Type B pancreatic cell (in vitro differentiated cells): ENCODE measurements around the gene ITPKB. TPM values are rescaled to one million over a fixed set of nuclear protein-coding genes. Genes with fewer than 3 reads are reported as not detected.

Experiments
- DNase-seq: peaks from one replicate; pipeline ENCODE4 v3.0.0; 2021; ENCODE audit warnings: mixed read lengths; ENCODE audit not compliant: unreplicated experiment; ENCODE audit errors: extremely low spot score
- H3K27ac Mint-ChIP-seq: 2 replicates; pipeline ENCODE4 v1.8.0; 2021; ENCODE audit warnings: mild to moderate bottlenecking, mixed read lengths
- H3K27me3 Mint-ChIP-seq: 2 replicates; pipeline ENCODE4 v1.8.0; 2021; ENCODE audit warnings: mixed read lengths
- H3K36me3 Mint-ChIP-seq: 2 replicates; pipeline ENCODE4 v1.8.0; 2021; ENCODE audit warnings: mixed read lengths
- H3K4me1 Mint-ChIP-seq: one replicate; pipeline ENCODE4 v1.8.0; 2021; ENCODE audit warnings: mixed read lengths; ENCODE audit not compliant: unreplicated experiment
- H3K4me3 Mint-ChIP-seq: 2 replicates; pipeline ENCODE4 v1.8.0; 2021; ENCODE audit warnings: mild to moderate bottlenecking, mixed read lengths
- H3K9me3 Mint-ChIP-seq: 2 replicates; pipeline ENCODE4 v1.8.0; 2021; ENCODE audit warnings: mixed read lengths
- total RNA-seq: library from RNA; stranded (reverse); gene quantifications from 2 replicates; pipeline ENCODE4 v1.2.1, GENCODE V29; 2021; ENCODE audit warnings: low replicate concordance
- TF ChIP-seq, protein P1 (sequence below): fragments of 200-600 bp; sonication (generic); conservative IDR thresholded peaks from 2 replicates; pipeline ENCODE4 v1.5.0; 2021; ENCODE audit warnings: antibody characterized with exemption, mild to moderate bottlenecking

ITPKB gene
- total RNA-seq, 1 donor from 2014 or later = 31.4 TPM

DNA sequence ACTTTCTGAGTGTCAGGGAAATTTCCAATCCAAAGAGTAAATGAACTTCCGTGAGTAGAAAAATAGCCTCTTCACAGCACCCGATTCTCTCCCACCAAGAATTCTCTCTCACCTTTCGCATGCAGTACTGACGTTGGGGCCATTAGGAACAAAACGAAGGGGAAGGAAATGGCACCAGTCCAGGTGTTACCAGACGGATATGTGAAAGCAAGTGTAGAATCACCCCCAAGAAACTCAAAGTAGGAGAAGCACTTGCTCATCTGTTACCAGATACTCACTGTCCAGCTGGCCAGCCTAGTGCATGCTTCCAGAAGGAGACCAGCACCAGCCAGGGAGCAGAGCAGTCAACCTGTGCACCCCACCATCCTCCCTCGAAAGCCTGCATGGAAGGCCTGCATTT lies 55.1 kb downstream of the ITPKB start:
- H3K4me1 Mint-ChIP-seq = peaks cover 30% of the 10 kb centered on the region
- peaks cover 14% of the 10 kb centered on the region for H3K36me3 Mint-ChIP-seq
- no peak overlapping the region for H3K27ac Mint-ChIP-seq
- no peak for DNase-seq
- TF ChIP-seq, protein P1, sequence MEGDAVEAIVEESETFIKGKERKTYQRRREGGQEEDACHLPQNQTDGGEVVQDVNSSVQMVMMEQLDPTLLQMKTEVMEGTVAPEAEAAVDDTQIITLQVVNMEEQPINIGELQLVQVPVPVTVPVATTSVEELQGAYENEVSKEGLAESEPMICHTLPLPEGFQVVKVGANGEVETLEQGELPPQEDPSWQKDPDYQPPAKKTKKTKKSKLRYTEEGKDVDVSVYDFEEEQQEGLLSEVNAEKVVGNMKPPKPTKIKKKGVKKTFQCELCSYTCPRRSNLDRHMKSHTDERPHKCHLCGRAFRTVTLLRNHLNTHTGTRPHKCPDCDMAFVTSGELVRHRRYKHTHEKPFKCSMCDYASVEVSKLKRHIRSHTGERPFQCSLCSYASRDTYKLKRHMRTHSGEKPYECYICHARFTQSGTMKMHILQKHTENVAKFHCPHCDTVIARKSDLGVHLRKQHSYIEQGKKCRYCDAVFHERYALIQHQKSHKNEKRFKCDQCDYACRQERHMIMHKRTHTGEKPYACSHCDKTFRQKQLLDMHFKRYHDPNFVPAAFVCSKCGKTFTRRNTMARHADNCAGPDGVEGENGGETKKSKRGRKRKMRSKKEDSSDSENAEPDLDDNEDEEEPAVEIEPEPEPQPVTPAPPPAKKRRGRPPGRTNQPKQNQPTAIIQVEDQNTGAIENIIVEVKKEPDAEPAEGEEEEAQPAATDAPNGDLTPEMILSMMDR = no peak
- H3K9me3 Mint-ChIP-seq = no peaks in the 10 kb centered on the region
- no peaks in the 10 kb centered on the region for H3K27me3 Mint-ChIP-seq
- no peak overlapping the region for H3K4me3 Mint-ChIP-seq

DNA sequence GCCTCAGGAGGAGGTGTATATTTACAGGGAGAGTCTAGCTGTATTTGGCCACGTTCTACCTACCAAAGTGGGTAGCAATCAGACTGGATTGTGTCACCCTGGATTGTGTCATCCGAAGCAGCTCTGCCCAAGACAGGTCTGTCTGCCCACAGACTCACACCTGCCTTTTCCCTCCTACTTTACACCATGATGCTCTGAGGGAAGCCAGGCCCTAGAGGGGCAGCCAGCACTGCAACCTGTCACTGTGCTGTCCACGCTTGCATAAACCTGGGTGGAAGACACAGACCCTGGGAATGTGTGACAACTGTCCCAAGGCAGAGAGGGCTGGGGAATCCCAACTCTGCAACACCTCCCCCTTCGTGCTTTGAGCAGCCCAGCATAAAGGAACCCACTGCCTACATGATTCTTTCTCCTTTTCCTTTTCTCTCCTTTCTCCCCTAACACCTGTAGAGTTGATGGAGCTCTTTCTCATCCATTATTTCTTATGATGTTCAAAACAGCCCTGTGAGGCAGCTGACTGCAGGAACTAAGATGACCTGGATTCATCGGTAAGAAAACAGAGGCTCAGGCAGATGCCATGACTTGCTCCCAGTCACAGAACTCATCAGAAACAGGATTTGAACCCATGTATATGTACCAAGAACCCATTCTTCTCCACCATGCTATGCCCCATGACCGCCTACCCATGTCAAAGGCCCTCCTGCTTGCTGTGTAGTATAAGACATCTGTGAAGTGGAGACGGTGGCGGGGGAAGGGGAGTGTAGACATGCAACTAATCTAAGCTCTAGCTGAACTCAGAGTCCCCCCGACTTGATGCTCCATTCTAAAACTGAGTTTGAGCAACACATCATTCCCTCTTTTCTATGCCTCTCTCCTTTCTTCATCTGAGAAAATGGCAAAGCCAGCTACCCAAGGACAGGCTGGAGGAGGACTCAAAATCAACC lies 55.9 kb downstream of the ITPKB start:
- TF ChIP-seq, protein P1 = no peak
- H3K27ac Mint-ChIP-seq = no peak overlapping the region
- no peak for DNase-seq

DNA sequence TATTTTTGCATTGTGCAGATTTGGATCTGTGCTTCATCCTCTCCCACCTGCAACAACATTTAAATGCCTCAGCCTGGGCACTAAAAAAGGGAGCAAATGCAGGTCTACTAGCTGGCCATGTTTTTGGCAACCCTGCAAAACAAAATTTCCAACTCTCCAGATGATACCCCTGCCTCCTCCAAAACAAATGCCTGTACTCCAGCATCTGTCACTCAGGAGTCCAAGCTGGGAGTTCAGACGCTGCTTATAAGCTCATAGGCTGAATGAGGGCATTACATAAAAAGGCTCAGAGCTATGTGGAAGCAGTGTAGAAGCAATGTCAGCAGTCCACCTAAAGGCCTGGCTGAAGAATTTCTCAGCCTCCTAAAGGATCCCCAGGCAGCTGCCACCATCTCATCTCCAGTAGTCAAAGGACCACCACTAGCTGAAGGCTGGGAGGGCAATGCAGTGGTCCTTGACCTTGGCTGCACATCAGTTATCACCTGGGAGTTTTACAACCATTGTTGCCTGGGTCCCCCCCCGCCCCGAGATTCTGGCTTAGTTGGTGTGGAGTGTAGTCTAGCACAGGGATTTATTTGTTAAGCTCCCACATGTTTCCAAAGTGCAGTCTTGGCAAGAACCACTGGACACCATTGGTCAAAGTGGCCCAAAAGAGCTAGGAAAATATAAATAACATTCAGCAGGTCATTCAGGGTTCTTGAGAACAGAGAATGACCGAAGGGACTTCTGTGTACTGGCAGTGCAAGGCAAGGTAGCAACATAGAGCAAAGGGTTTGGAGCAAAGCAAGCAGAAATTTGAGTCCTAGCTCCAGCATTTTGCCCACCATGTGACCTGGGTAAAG lies 57.2 kb downstream of the ITPKB start:
- no peaks in the 10 kb centered on the region for H3K27me3 Mint-ChIP-seq
- H3K4me3 Mint-ChIP-seq = no peak overlapping the region
- peaks cover 36% of the 10 kb centered on the region for H3K4me1 Mint-ChIP-seq
- H3K36me3 Mint-ChIP-seq = peaks cover 14% of the 10 kb centered on the region
- no peak overlapping the region for H3K27ac Mint-ChIP-seq
- DNase-seq = no peak
- no peaks in the 10 kb centered on the region for H3K9me3 Mint-ChIP-seq
- TF ChIP-seq, protein P1 = no peak

More for the DNA sequence above, 55.9 kb downstream of the ITPKB start:
- Mint-ChIP-seq H3K27me3 (no peaks in the 10 kb centered on the region), H3K9me3 (no peaks in the 10 kb centered on the region), H3K4me3 (no peak overlapping the region), H3K36me3 (peaks cover 14% of the 10 kb centered on the region), H3K4me1 (peaks cover 30% of the 10 kb centered on the region)

DNA sequence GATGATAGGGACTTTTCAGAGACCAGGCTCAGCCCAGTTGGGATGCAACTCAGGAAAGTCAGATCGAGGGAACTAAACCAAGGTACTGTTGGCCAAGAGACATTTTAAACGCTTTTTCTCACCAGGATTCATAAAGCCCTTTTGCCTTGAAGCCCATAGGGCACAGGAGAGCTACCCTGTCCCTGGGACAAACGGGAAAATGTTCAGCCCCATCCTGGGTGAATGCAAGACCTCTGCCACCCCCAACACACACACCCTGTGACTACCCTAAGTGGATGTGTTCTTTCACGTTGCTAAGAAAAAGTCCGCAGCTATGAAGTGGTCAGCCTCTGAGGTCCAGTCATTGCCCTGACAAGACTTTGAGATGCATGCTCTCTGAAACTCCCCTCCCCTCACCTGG lies 58.4 kb downstream of the ITPKB start:
- Mint-ChIP-seq H3K27ac (peak overlapping the region; percentile 96), H3K4me3 (peak overlapping the region; percentile 84), H3K4me1 (peaks cover 43% of the 10 kb centered on the region), H3K9me3 (no peaks in the 10 kb centered on the region), H3K36me3 (peaks cover 14% of the 10 kb centered on the region), H3K27me3 (no peaks in the 10 kb centered on the region)
- DNase-seq = no peak
- TF ChIP-seq, protein P1 = no peak

DNA sequence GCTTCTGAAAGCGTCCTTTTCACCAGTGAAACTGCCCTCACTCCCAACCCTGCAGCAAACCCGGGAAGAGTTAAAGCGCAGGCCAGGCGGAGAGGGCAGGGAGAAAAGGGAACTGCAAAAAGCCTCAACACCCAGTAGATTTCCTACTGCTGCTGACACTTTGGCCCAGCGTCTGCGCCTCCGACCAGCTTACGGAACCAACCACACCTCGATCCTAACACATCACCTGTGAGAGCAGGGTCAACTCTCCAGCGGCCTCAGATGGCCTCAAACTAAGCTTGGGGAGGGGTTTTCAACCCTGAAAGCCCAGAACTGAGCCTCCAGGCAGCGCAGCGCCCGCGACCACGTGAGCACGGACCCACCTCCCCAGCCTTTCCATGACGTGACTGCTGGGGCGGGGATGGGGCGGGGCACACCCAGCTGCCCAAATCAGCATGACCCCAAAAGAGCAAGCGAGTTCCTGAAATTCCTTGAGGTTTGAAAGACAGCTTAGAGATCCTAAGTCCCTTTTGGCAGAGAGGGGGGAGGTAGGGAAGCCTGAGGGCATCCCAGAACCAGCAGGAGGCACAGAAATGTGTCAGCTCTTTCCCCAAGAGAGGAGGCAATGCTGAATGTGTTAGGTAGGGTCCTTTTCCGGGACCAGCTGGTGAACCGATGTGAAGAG lies 59.1 kb downstream of the ITPKB start:
- peaks cover 50% of the 10 kb centered on the region for H3K4me1 Mint-ChIP-seq
- H3K9me3 Mint-ChIP-seq = no peaks in the 10 kb centered on the region
- H3K27me3 Mint-ChIP-seq = no peaks in the 10 kb centered on the region
- peaks cover 9% of the 10 kb centered on the region for H3K36me3 Mint-ChIP-seq
- H3K4me3 Mint-ChIP-seq = peak overlapping the region; percentile 84
- peak; percentile 81 for DNase-seq
- TF ChIP-seq, protein P1 = no peak
- peak overlapping the region; percentile 96 for H3K27ac Mint-ChIP-seq
